Measurements from ENCODE around the gene USP1. TPM values are rescaled to one million over a fixed set of nuclear protein-coding genes. Genes with fewer than 3 reads are reported as not detected.

The USP1 gene
- total and polyA plus RNA-seq, 2 experiments from 2014 or later, result 18.1 to 20.5 TPM

GRCh38 chr1:62484824-62485468 lies 48.1 kb downstream of the USP1 start:
- no peaks in the 10 kb centered on the region for H3K4me1 ChIP-seq (ENCODE audit: low read depth)
- no peak overlapping the region for H3K27ac ChIP-seq
- no peak for TF ChIP-seq CTCF (IDR thresholded peaks at IDR 0.05; ENCODE audit: low read depth, low read length)
- no peaks in the 10 kb centered on the region for H3K27me3 ChIP-seq
- peaks cover 23% of the 10 kb centered on the region for H3K36me3 ChIP-seq
- no peaks in the 10 kb centered on the region for H3K9me3 ChIP-seq (ENCODE audit: low read depth)
- no peak overlapping the region for H3K4me3 ChIP-seq
- no peak for DNase-seq (ENCODE audit: low read depth in 1 of 2, low spot score in 1 of 2)

GRCh38 chr1:62487956-62488355 lies 51.1 kb downstream of the USP1 start:
- Histone ChIP-seq H3K27me3 (no peaks in the 10 kb centered on the region), H3K27ac (no peak overlapping the region), H3K4me1 (ENCODE audit: low read depth) (no peaks in the 10 kb centered on the region), H3K4me3 (no peak overlapping the region), H3K9me3 (ENCODE audit: low read depth) (no peaks in the 10 kb centered on the region), H3K36me3 (peaks cover 44% of the 10 kb centered on the region)
- TF ChIP-seq CTCF (IDR thresholded peaks at IDR 0.05; ENCODE audit: low read depth, low read length), result no peak
- DNase-seq (ENCODE audit: low read depth in 1 of 2, low spot score in 1 of 2), result no peak

- no peak for TF ChIP-seq CTCF (IDR thresholded peaks at IDR 0.05; ENCODE audit: low read depth, low read length)
- peaks cover 47% of the 10 kb centered on the region for H3K36me3 ChIP-seq
- DNase-seq (ENCODE audit: low read depth in 1 of 2, low spot score in 1 of 2), result no peak
- H3K9me3 ChIP-seq (ENCODE audit: low read depth), result no peaks in the 10 kb centered on the region
- H3K4me3 ChIP-seq, result no peak overlapping the region
- no peaks in the 10 kb centered on the region for H3K27me3 ChIP-seq
- no peaks in the 10 kb centered on the region for H3K4me1 ChIP-seq (ENCODE audit: low read depth)
- no peak overlapping the region for H3K27ac ChIP-seq
These were observed 55.7 kb downstream of the USP1 start for GRCh38 chr1:62492521-62492920.

- H3K4me1 ChIP-seq (ENCODE audit: low read depth), result no peaks in the 10 kb centered on the region
- peaks cover 44% of the 10 kb centered on the region for H3K36me3 ChIP-seq
- no peaks in the 10 kb centered on the region for H3K9me3 ChIP-seq (ENCODE audit: low read depth)
- peak overlapping the region; percentile 34 for H3K27ac ChIP-seq
- no peak overlapping the region for H3K4me3 ChIP-seq
- DNase-seq (ENCODE audit: low read depth in 1 of 2, low spot score in 1 of 2), result no peak
- no peaks in the 10 kb centered on the region for H3K27me3 ChIP-seq
- no peak for TF ChIP-seq CTCF (IDR thresholded peaks at IDR 0.05; ENCODE audit: low read depth, low read length)
These were observed 56.8 kb downstream of the USP1 start for GRCh38 chr1:62493656-62494055.

- Histone ChIP-seq H3K4me3 (no peak overlapping the region), H3K36me3 (peaks cover 41% of the 10 kb centered on the region), H3K9me3 (ENCODE audit: low read depth) (no peaks in the 10 kb centered on the region), H3K27me3 (no peaks in the 10 kb centered on the region), H3K27ac (peak overlapping the region; percentile 34), H3K4me1 (ENCODE audit: low read depth) (no peaks in the 10 kb centered on the region)
- TF ChIP-seq CTCF (IDR thresholded peaks at IDR 0.05; ENCODE audit: low read depth, low read length), result no peak
- DNase-seq (ENCODE audit: low read depth in 1 of 2, low spot score in 1 of 2), result peak in 1 of 2 donors; percentile 3
These were observed 57.3 kb downstream of the USP1 start for GRCh38 chr1:62494137-62494536.
